Upper lobe of right lung (tissue), 1 donor: ENCODE results near the gene HECTD3. TPM values are rescaled to one million over a fixed set of nuclear protein-coding genes. Genes with fewer than 3 reads are reported as not detected.

Source experiments
- ATAC-seq: fragments of 200-7000 bp; cut with Tn5 transposase; one replicate; pipeline ENCODE4 v1.9.1; 2020; ENCODE audit warnings: mild to moderate bottlenecking, moderate library complexity
- DNase-seq: peaks from one replicate; pipeline ENCODE4 v3.0.0-alpha.2; 2020
- H3K27ac ChIP-seq: fragments of 200-600 bp; one replicate; pipeline ENCODE4 v1.8.0; 2022
- H3K27me3 ChIP-seq: fragments of 200-600 bp; one replicate; pipeline ENCODE4 v1.8.0; 2022; ENCODE audit warnings: mild to moderate bottlenecking
- H3K36me3 ChIP-seq: fragments of 200-600 bp; one replicate; pipeline ENCODE4 v1.8.0; 2022
- H3K4me1 ChIP-seq: fragments of 200-600 bp; one replicate; pipeline ENCODE4 v1.8.0; 2022
- H3K4me3 ChIP-seq: fragments of 200-600 bp; one replicate; pipeline ENCODE4 v1.8.0; 2022; ENCODE audit warnings: mild to moderate bottlenecking
- H3K9me3 ChIP-seq: fragments of 200-600 bp; one replicate; pipeline ENCODE4 v1.8.0; 2022
- CTCF ChIP-seq: fragments of 200-600 bp; IDR thresholded peaks from one replicate; pipeline ENCODE4 v1.8.0; 2022; ENCODE audit warnings: antibody characterized with exemption
- intact Hi-C: fragments of 100-400 bp; cut with DNase I; formaldehyde crosslinking; loops from one replicate; pipeline ENCODE4 v1.11.0; 2022
- total RNA-seq: library from RNA; stranded (reverse); fragmentation: NEBNext Ultra II Directional; extraction: Animal tissue kit (Norgen Biotek cat#: 25700); gene quantifications from one replicate; pipeline ENCODE4 v1.2.1, GENCODE V29; 2021
- donor health status: DM: no; HTN: yes; CAD: no; lungs with severe emphysema.

HECTD3 gene
- total RNA-seq, 1 donor from 2014 or later, result 43.6 TPM

- Histone ChIP-seq H3K4me3 (no peak overlapping the region), H3K4me1 (no peaks in the 10 kb centered on the region), H3K36me3 (no peaks in the 10 kb centered on the region), H3K9me3 (no peaks in the 10 kb centered on the region), H3K27ac (no peak overlapping the region), H3K27me3 (no peaks in the 10 kb centered on the region)
- DNase-seq (no peak), ATAC-seq (no peak)
- TF ChIP-seq CTCF, result no peak
- intact Hi-C loops, result no loop called here
Observed at GRCh38 chr1:45044916-45045315, 33.8 kb upstream of the HECTD3 start.

GRCh38 chr1:45043094-45043493 is 32.0 kb upstream of the HECTD3 start:
- intact Hi-C loops, result no loop called here
- no peaks in the 10 kb centered on the region for H3K36me3 ChIP-seq
- no peak overlapping the region for H3K4me3 ChIP-seq
- H3K4me1 ChIP-seq, result no peaks in the 10 kb centered on the region
- no peak for TF ChIP-seq CTCF
- no peak overlapping the region for H3K27ac ChIP-seq
- H3K27me3 ChIP-seq, result no peaks in the 10 kb centered on the region
- no peak for DNase-seq
- ATAC-seq, result no peak
- no peaks in the 10 kb centered on the region for H3K9me3 ChIP-seq

DNA sequence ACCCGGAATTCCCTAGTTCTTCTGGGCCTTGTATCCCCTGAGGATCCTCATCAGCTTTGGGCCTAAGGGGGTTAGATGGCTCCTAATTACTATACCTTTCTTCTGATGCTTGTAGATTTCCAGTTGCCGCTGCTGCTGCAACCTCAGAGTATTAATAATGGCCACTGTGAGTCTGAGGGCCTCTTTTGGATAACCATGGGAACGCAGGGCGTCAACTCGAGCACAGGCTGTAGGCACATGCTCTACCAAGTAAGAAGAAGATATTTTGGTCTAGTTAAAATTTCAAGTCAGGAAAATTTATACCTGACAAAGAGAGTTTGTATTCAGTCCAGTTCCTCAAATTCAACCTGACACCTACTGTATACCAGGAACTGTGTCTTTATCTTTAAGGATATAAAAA is 29.2 kb upstream of the HECTD3 start:
- Histone ChIP-seq H3K9me3 (no peaks in the 10 kb centered on the region), H3K27ac (no peak overlapping the region), H3K36me3 (peaks cover 3% of the 10 kb centered on the region), H3K4me3 (no peak overlapping the region), H3K27me3 (no peaks in the 10 kb centered on the region), H3K4me1 (no peaks in the 10 kb centered on the region)
- ATAC-seq, result no peak
- intact Hi-C loops, result no loop called here
- DNase-seq, result no peak
- no peak for TF ChIP-seq CTCF

DNA sequence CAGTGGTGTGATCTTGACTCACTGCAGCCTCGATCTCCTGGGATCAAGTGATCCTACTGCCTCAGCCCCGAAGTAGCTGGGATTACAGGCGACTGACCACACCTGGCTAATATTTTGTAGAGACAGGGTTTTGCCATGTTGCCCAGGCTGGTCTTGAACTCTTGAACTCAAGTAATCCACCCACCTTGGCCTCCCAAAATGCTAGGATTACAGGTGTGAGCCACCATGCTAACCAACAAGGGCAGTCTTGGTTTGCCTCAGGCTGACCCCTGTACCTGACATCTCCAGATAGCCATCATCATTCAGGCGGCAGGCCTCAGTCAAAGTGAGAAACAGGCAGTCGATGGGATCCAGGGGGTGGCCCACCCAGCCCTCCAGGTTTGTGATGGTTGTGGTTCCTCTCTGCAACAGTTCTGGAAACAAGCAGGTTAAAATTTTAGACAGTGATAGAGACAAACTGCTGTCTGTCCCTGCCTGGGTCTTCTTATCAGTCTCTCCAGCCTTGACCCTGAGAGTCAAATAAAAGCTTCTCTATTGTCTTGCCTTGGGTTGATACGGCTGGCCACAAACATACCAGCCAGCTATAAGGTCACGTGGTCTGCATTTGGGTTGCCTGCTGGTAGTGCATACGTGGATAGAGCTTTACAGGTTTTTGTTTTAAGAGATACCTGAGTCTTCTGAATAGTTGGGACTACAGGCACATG is 27.7 kb upstream of the HECTD3 start:
- Histone ChIP-seq H3K27me3 (no peaks in the 10 kb centered on the region), H3K27ac (no peak overlapping the region), H3K4me3 (no peak overlapping the region), H3K9me3 (no peaks in the 10 kb centered on the region), H3K4me1 (no peaks in the 10 kb centered on the region), H3K36me3 (peaks cover 3% of the 10 kb centered on the region)
- ATAC-seq (no peak), DNase-seq (no peak)
- TF ChIP-seq CTCF, result no peak
- intact Hi-C loops, result no loop called here

DNA sequence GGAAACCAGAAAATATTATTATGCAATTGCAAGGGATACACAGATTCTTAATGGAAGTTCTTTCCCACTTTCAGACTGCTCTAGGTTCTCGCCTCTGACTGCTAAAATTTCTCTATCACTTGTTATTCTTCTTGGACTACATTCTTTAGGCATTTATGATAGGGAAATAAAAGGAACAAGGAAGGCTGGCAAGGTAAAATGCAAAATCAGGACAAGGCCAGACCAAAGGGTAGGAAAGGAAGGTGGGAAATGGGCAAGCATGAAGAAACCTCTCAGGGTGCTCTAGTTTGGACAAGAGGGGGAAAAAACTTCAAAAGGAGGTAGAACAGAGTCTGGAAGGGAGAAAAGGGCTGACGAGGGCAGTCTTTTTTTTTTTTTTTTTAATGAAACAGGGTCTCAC is 27.1 kb upstream of the HECTD3 start:
- no peaks in the 10 kb centered on the region for H3K9me3 ChIP-seq
- H3K27ac ChIP-seq, result no peak overlapping the region
- no peak for TF ChIP-seq CTCF
- no peak for DNase-seq
- H3K4me1 ChIP-seq, result no peaks in the 10 kb centered on the region
- intact Hi-C loops, result no loop called here
- H3K4me3 ChIP-seq, result no peak overlapping the region
- ATAC-seq, result no peak
- no peaks in the 10 kb centered on the region for H3K27me3 ChIP-seq
- H3K36me3 ChIP-seq, result peaks cover 3% of the 10 kb centered on the region

- Histone ChIP-seq H3K27me3 (no peaks in the 10 kb centered on the region), H3K36me3 (peaks cover 3% of the 10 kb centered on the region), H3K4me3 (no peak overlapping the region), H3K9me3 (no peaks in the 10 kb centered on the region), H3K27ac (no peak overlapping the region), H3K4me1 (no peaks in the 10 kb centered on the region)
- DNase-seq (no peak), ATAC-seq (no peak)
- TF ChIP-seq CTCF, result no peak
- intact Hi-C loops, result no loop called here
Observed at GRCh38 chr1:45037456-45037855, 26.3 kb upstream of the HECTD3 start.
